Hematopoietic multipotent progenitor cell treated with erythropoietin and hydrocortisone succinate and interleukin-3 and kit ligand, for 8 days (in vitro differentiated cells): ENCODE data around the gene MAGI2.

Experiments used
- DNase-seq: peaks from one replicate; pipeline ENCODE4 v3.0.0-alpha.2; 2015

The MAGI2 gene

GRCh38 chr7:78099715-78100394 lies 1353.6 kb downstream of the MAGI2 start:
- DNase-seq, result no peak

- DNase-seq, result peak; percentile 11
Measured at GRCh38 chr7:78095549-78095948, 1357.9 kb downstream of the MAGI2 start.

- DNase-seq, result no peak
Measured at GRCh38 chr7:78092331-78092730, 1361.1 kb downstream of the MAGI2 start.

GRCh38 chr7:78090616-78091015 lies 1362.9 kb downstream of the MAGI2 start:
- DNase-seq, result no peak

GRCh38 chr7:78083476-78084120 lies 1369.9 kb downstream of the MAGI2 start:
- DNase-seq, result no peak

GRCh38 chr7:78082556-78082955 lies 1370.9 kb downstream of the MAGI2 start:
- DNase-seq, result no peak

- DNase-seq, result no peak
Measured at GRCh38 chr7:78081888-78082287, 1371.6 kb downstream of the MAGI2 start.

- DNase-seq, result no peak
Measured at GRCh38 chr7:78081344-78081743, 1372.1 kb downstream of the MAGI2 start.

GRCh38 chr7:78080811-78081210 lies 1372.7 kb downstream of the MAGI2 start:
- no peak for DNase-seq

GRCh38 chr7:78080241-78080640 lies 1373.2 kb downstream of the MAGI2 start:
- DNase-seq, result no peak

- DNase-seq, result no peak
Measured at GRCh38 chr7:78074713-78075112, 1378.8 kb downstream of the MAGI2 start.

- DNase-seq, result no peak
Measured at GRCh38 chr7:78073609-78074382, 1379.7 kb downstream of the MAGI2 start.

GRCh38 chr7:78072201-78072590 lies 1381.3 kb downstream of the MAGI2 start:
- DNase-seq, result no peak

GRCh38 chr7:78071491-78072200 lies 1381.8 kb downstream of the MAGI2 start:
- DNase-seq, result no peak

GRCh38 chr7:78066599-78066998 lies 1386.9 kb downstream of the MAGI2 start:
- peak; percentile 9 for DNase-seq

- DNase-seq, result no peak
Measured at GRCh38 chr7:78063758-78064157, 1389.7 kb downstream of the MAGI2 start.

- DNase-seq, result no peak
Measured at GRCh38 chr7:78062214-78062613, 1391.3 kb downstream of the MAGI2 start.

- no peak for DNase-seq
Measured at GRCh38 chr7:78057571-78057970, 1395.9 kb downstream of the MAGI2 start.

- DNase-seq, result peak; percentile 80
Measured at GRCh38 chr7:78055599-78055998, 1397.9 kb downstream of the MAGI2 start.

- no peak for DNase-seq
Measured at GRCh38 chr7:78055001-78055573, 1398.4 kb downstream of the MAGI2 start.

- no peak for DNase-seq
Measured at GRCh38 chr7:78052112-78052511, 1401.4 kb downstream of the MAGI2 start.

GRCh38 chr7:78047800-78048199 lies 1405.7 kb downstream of the MAGI2 start:
- DNase-seq, result no peak

- DNase-seq, result no peak
Measured at GRCh38 chr7:78043159-78043558, 1410.3 kb downstream of the MAGI2 start.
